Metanephros (tissue), 1 donor: ENCODE results near the gene RFNG. TPM values are rescaled to one million over a fixed set of nuclear protein-coding genes. Genes with fewer than 3 reads are reported as not detected.

Source experiments
- total RNA-seq: library from RNA; depleted of rRNA; stranded (reverse); fragments of >200 nt; gene quantifications from one replicate; pipeline ENCODE4 v1.2.3, GENCODE V29; 2014

The RFNG gene
- 55.4 TPM for total RNA-seq

GRCh38 chr17:82051776-82052637 is at the start of gene RFNG, which contains the start of gene GPS1:
RFNG (minus strand) TSS chr17:82051811; CDS start chr17:82051766, 45 bp downstream.
GPS1 (plus strand) TSS chr17:82051898; CDS start chr17:82051932, 34 bp downstream.

GRCh38 chr17:82098169-82098938 is 46.7 kb upstream of the RFNG start, which contains the start of gene FASN:
FASN (minus strand) TSS chr17:82098236; CDS start chr17:82096445, 1,791 bp downstream.

GRCh38 chr17:82065638-82066303 is 14.2 kb upstream of the RFNG start, which contains the start of gene DUS1L:
DUS1L (minus strand) TSS chr17:82065804; CDS start chr17:82065059, 745 bp downstream.

DNA sequence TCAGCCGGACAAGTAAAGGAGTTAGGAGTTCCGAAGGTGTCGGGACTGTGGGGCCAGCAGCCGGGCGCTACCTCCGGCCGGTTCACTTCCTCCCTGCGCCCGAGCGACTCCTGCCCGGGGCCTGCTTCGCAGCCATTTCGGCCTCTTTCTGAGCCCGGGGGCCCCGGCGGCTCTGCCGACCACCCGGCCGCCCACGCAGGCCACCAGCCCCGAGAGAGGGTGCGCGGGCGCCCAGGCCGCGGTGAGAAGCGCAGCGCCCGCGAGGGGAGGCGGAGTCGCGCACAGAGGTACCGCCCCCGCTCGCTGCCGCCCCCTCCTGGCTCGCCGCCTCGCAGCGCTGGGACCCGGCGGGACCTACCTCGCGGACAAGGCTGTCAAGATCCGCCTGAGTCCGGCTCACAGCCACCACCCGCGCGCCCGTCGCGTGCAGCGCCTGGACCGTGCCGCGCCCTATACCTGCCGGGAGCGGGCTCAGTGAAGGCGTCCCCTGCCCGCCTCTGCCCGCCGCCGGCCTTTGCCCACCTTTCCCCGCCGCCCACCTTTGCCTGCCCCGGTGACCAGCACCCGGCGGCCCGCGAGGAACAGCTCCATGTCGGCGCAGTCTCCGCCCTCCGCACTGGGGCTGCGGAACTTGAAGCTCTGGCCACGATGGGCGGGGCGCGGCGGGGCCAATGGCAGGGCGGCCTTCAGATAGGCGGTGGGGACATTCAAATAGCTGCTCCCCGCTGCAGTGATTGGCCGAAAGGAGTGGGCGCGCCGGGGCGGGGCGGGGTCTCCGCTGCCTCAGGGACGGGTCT is 14.3 kb downstream of the RFNG start, which contains the start of gene DCXR:
DCXR (minus strand) TSS at position 606 of the 797 bp plus-strand sequence; CDS start at position 591, 15 bp downstream.

GRCh38 chr17:82031303-82031884 is 20.2 kb downstream of the RFNG start, which contains the start of gene RAC3:
RAC3 (plus strand) TSS chr17:82031678; CDS start chr17:82031762, 84 bp downstream.

DNA sequence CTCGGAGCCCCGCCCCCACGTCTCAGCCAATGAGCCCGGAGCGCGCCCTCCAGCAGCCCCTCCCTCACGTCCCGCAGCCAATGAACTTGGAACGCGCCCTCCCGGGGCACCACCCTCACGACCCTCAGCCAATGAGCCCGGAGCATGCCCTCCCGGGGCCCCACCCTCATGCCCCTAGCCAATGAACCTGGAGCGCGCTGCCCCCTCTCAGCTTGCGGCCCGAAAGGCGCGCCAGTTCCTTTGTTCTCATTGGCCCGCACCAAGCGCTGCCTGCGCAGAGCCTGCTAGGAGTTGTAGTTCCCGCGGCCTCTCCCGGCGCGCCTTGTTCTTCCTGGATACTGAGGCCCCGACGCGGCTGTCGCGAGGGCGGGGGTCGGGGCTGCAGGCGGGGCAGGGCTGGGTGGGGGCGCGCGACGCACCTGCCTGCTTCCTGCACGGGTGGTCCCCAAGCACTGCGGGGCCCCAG is 28.6 kb downstream of the RFNG start, which contains the start of gene LRRC45:
LRRC45 (plus strand) TSS at position 325 of the 466 bp plus-strand sequence. CDS start 339 bp downstream, outside the sequence.

DNA sequence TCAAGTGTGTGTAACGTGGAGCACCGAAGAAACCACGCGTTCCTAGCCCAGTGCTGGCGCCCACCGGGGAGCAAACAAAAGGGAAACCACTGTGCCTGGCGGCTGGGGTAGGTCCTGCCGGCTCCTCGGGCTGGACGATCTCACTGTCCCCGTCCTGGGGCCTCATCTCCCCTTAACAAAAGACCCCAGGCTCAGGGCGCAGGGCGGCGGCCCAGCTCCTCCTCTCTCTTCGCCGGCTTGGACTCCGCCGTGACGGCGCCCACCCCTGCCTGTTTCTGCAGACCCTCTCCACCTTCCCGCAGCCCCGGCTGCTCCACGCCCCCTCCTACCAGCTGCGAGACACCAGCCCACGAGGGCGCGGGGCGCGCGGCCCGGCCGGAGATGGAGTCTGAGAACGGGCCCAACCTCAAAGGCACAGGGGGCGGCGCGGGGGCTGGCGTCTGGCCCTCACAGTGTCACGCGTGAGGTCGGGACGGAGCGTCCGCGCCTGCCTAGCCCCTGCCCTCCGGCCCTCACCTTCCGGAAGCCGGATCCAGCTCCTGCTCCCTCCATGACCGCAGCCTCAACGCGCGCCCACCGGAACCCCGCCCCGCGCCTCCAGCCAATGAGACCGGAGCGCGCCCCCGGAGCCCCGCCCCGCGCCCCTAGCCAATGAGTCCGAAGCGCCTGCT is 29.2 kb downstream of the RFNG start, which contains the start of gene CENPX:
CENPX (minus strand) TSS at position 569 of the 671 bp plus-strand sequence; CDS start at position 552, 17 bp downstream.

Other genes starting within 250 kb of the RFNG start
- 14.0 TPM for gene GCGR, start 247.7 kb downstream of the RFNG start, total RNA-seq
- gene MCRIP1, start 218.5 kb downstream of the RFNG start, total RNA-seq = 95.2 TPM
- gene PPP1R27, start 216.8 kb downstream of the RFNG start, total RNA-seq = 5.7 TPM
- gene P4HB, start 191.3 kb downstream of the RFNG start, total RNA-seq = 276 TPM
- 113 TPM for gene ARHGDIA, start 180.5 kb downstream of the RFNG start, total RNA-seq
- 61.4 TPM for gene ALYREF, start 160.2 kb downstream of the RFNG start, total RNA-seq
- 75.0 TPM for gene ANAPC11, start 160.1 kb downstream of the RFNG start, total RNA-seq
- gene NPB, start 149.6 kb downstream of the RFNG start, total RNA-seq = 1.3 TPM
- 28.9 TPM for gene PCYT2, start 140.4 kb downstream of the RFNG start, total RNA-seq
- 10.6 TPM for gene SIRT7, start 133.6 kb downstream of the RFNG start, total RNA-seq
- 12.2 TPM for gene MAFG, start 124.1 kb downstream of the RFNG start, total RNA-seq
- 27.0 TPM for gene PYCR1, start 114.5 kb downstream of the RFNG start, total RNA-seq
- gene MYADML2, start 104.6 kb downstream of the RFNG start, total RNA-seq = 8.3 TPM
- 2.6 TPM for gene NOTUM, start 90.6 kb downstream of the RFNG start, total RNA-seq
- 43.7 TPM for gene ASPSCR1, start 74.2 kb downstream of the RFNG start, total RNA-seq
- gene CENPX, start 28.9 kb downstream of the RFNG start, total RNA-seq = 29.4 TPM
- 10.9 TPM for gene LRRC45, start 28.5 kb downstream of the RFNG start, total RNA-seq
- gene RAC3, start 20.1 kb downstream of the RFNG start, total RNA-seq = 11.0 TPM
- 51.6 TPM for gene DCXR, start 14.1 kb downstream of the RFNG start, total RNA-seq
- 112 TPM for gene GPS1, start 87 bp upstream of the RFNG start, total RNA-seq
- gene DUS1L, start 14.0 kb upstream of the RFNG start, total RNA-seq = 57.0 TPM
- 50.2 TPM for gene FASN, start 46.4 kb upstream of the RFNG start, total RNA-seq
- 39.7 TPM for gene CCDC57, start 161.0 kb upstream of the RFNG start, total RNA-seq
- 35.7 TPM for gene SLC16A3, start 177.2 kb upstream of the RFNG start, total RNA-seq
- gene CSNK1D, start 221.9 kb upstream of the RFNG start, total RNA-seq = 75.4 TPM